OCI-LY1 (cell line): ENCODE results near the gene PSMA8.

Experiments used
- EZH2 ChIP-seq: fragments of 200-600 bp; sonication (generic), shearing (Covaris generic); IDR thresholded peaks from 2 replicates; pipeline ENCODE4 v1.8.0; 2017; ENCODE audit warnings: borderline replicate concordance, mixed run types, mild to moderate bottlenecking, antibody characterized with exemption, low read length, moderate library complexity, mixed read lengths
- TF ChIP-seq, protein P1 (sequence below): fragments of 200-600 bp; sonication (generic), shearing (Covaris generic); IDR thresholded peaks from 2 replicates; pipeline ENCODE4 v1.5.1; 2017; ENCODE audit warnings: mild to moderate bottlenecking, antibody characterized with exemption, low read length, moderate library complexity, mixed read lengths

DNA sequence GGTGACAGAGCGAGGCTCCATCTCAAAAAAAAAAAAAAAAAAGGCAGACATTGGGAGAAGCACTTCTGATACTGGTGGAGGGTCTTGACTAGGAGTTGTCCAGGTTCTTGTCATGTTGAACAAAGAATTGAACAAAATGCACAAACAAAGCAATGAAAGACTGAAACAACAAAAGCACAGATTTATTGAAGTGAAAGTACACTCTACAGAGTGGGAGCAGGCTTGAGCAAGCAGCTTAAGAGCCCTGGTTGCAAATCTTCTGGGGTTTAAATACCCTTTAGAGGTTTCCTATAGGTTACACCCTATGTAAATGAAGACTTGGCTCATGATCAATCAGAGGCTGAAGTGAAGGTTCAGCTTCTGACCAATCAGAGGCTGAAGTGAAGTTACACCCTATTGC lies 36.8 kb upstream of the PSMA8 start:
- TF ChIP-seq, protein P1, sequence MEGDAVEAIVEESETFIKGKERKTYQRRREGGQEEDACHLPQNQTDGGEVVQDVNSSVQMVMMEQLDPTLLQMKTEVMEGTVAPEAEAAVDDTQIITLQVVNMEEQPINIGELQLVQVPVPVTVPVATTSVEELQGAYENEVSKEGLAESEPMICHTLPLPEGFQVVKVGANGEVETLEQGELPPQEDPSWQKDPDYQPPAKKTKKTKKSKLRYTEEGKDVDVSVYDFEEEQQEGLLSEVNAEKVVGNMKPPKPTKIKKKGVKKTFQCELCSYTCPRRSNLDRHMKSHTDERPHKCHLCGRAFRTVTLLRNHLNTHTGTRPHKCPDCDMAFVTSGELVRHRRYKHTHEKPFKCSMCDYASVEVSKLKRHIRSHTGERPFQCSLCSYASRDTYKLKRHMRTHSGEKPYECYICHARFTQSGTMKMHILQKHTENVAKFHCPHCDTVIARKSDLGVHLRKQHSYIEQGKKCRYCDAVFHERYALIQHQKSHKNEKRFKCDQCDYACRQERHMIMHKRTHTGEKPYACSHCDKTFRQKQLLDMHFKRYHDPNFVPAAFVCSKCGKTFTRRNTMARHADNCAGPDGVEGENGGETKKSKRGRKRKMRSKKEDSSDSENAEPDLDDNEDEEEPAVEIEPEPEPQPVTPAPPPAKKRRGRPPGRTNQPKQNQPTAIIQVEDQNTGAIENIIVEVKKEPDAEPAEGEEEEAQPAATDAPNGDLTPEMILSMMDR = no peak
- TF ChIP-seq EZH2 = no peak
